ENCODE measurements around the gene IMPACT.

The IMPACT gene

GRCh38 chr18:24426073-24426397 is 435 bp upstream of the IMPACT start:
- no peak for DNase-seq

GRCh38 chr18:24427484-24427883 is 1.0 kb downstream of the IMPACT start:
- DNase-seq, result no peak

GRCh38 chr18:24428709-24429108 is 2.2 kb downstream of the IMPACT start:
- no peak for DNase-seq

GRCh38 chr18:24429188-24429587 is 2.7 kb downstream of the IMPACT start:
- DNase-seq, result no peak

GRCh38 chr18:24432618-24433017 is 6.1 kb downstream of the IMPACT start:
- DNase-seq, result no peak

- no peak for DNase-seq
These were observed 10.5 kb downstream of the IMPACT start for GRCh38 chr18:24436939-24437338.

- DNase-seq, result no peak
These were observed 17.4 kb downstream of the IMPACT start for GRCh38 chr18:24443870-24444269.

- no peak for DNase-seq
These were observed 20.0 kb downstream of the IMPACT start for GRCh38 chr18:24446453-24446852.

GRCh38 chr18:24446953-24447538 is 20.6 kb downstream of the IMPACT start:
- DNase-seq, result no peak

- no peak for DNase-seq
These were observed 21.5 kb downstream of the IMPACT start for GRCh38 chr18:24447961-24448360.

GRCh38 chr18:24456549-24456948 is 30.1 kb downstream of the IMPACT start:
- DNase-seq, result no peak

- DNase-seq, result no peak
These were observed 33.3 kb downstream of the IMPACT start for GRCh38 chr18:24459772-24460171.

GRCh38 chr18:24460388-24460787 is 33.9 kb downstream of the IMPACT start, which contains the start of gene HRH4:
Gene HRH4, plus strand, starts transcription at chr18:24460637. Its CDS starts 92 bp downstream, at chr18:24460729.
- no peak for DNase-seq

- no peak for DNase-seq
These were observed 35.5 kb downstream of the IMPACT start for GRCh38 chr18:24461996-24462395.

GRCh38 chr18:24462838-24463775 is 36.6 kb downstream of the IMPACT start:
- DNase-seq, result no peak

GRCh38 chr18:24465486-24465885 is 39.0 kb downstream of the IMPACT start:
- DNase-seq, result no peak

GRCh38 chr18:24466771-24467170 is 40.3 kb downstream of the IMPACT start:
- DNase-seq, result no peak

- DNase-seq, result no peak
These were observed 43.6 kb downstream of the IMPACT start for GRCh38 chr18:24470022-24470618.

GRCh38 chr18:24470805-24471204 is 44.3 kb downstream of the IMPACT start:
- no peak for DNase-seq

GRCh38 chr18:24472591-24472990 is 46.1 kb downstream of the IMPACT start:
- DNase-seq, result no peak

- DNase-seq, result no peak
These were observed 47.9 kb downstream of the IMPACT start for GRCh38 chr18:24474406-24474805.

GRCh38 chr18:24475926-24476589 is 49.6 kb downstream of the IMPACT start:
- DNase-seq, result no peak

- no peak for DNase-seq
These were observed 52.9 kb downstream of the IMPACT start for GRCh38 chr18:24479371-24479770.

Data from effector CD8-positive, alpha-beta T cell (primary cell).